Measurements from ENCODE around the gene HAPLN3.

HAPLN3 gene

GRCh38 chr15:88839961-88840360 lies 55.4 kb downstream of the HAPLN3 start:
- no peaks in the 10 kb centered on the region for H3K9me2 ChIP-seq (replicated peaks; ENCODE audit: low read depth, low read length)
- H3K9me3 ChIP-seq (ENCODE audit: insufficient read depth, low read depth, low read length) = no peaks in the 10 kb centered on the region
- H3K79me2 ChIP-seq (ENCODE audit: insufficient read depth, low read length) = no peaks in the 10 kb centered on the region
- H2AFZ ChIP-seq (ENCODE audit: low read length) = no peak overlapping the region
- no peaks in the 10 kb centered on the region for H3K36me3 ChIP-seq (ENCODE audit: insufficient read depth, low read length)
- H3K4me3 ChIP-seq (ENCODE audit: low read length, poor library complexity, severe bottlenecking) = no peak overlapping the region
- H3F3A ChIP-seq (ENCODE audit: low read depth) = no peaks in the 10 kb centered on the region
- H3K4me2 ChIP-seq (ENCODE audit: low read depth, low read length, poor library complexity, severe bottlenecking) = no peak overlapping the region
- no peaks in the 10 kb centered on the region for H3K27me3 ChIP-seq (ENCODE audit: insufficient read depth, low read length, poor library complexity, severe bottlenecking)
- TF ChIP-seq CTCF (conservative IDR thresholded peaks at IDR 0.05; ENCODE audit: low read length) = no peak
- TF ChIP-seq EZH2phosphoT487 (IDR thresholded peaks at IDR 0.05; ENCODE audit: borderline replicate concordance) = no peak
- no peak overlapping the region for H3K9ac ChIP-seq (ENCODE audit: low read depth, low read length, poor library complexity, severe bottlenecking)
- no peaks in the 10 kb centered on the region for H4K20me1 ChIP-seq (ENCODE audit: insufficient read depth, low read length, poor library complexity, severe bottlenecking)
- H3K4me1 ChIP-seq (ENCODE audit: insufficient read depth, low read length, poor library complexity, severe bottlenecking) = peaks cover 5% of the 10 kb centered on the region

GRCh38 chr15:88839146-88839545 lies 56.2 kb downstream of the HAPLN3 start:
- Histone ChIP-seq H3K27me3 (ENCODE audit: insufficient read depth, low read length, poor library complexity, severe bottlenecking) (no peaks in the 10 kb centered on the region), H2AFZ (ENCODE audit: low read length) (no peak overlapping the region), H4K20me1 (ENCODE audit: insufficient read depth, low read length, poor library complexity, severe bottlenecking) (no peaks in the 10 kb centered on the region), H3K9me2 (replicated peaks; ENCODE audit: low read depth, low read length) (no peaks in the 10 kb centered on the region), H3K4me2 (ENCODE audit: low read depth, low read length, poor library complexity, severe bottlenecking) (no peak overlapping the region), H3F3A (ENCODE audit: low read depth) (no peaks in the 10 kb centered on the region), H3K4me1 (ENCODE audit: insufficient read depth, low read length, poor library complexity, severe bottlenecking) (no peaks in the 10 kb centered on the region), H3K9ac (ENCODE audit: low read depth, low read length, poor library complexity, severe bottlenecking) (no peak overlapping the region), H3K4me3 (ENCODE audit: low read length, poor library complexity, severe bottlenecking) (no peak overlapping the region), H3K36me3 (ENCODE audit: insufficient read depth, low read length) (no peaks in the 10 kb centered on the region), H3K79me2 (ENCODE audit: insufficient read depth, low read length) (no peaks in the 10 kb centered on the region), H3K9me3 (ENCODE audit: insufficient read depth, low read depth, low read length) (no peaks in the 10 kb centered on the region)
- TF ChIP-seq EZH2phosphoT487 (IDR thresholded peaks at IDR 0.05; ENCODE audit: borderline replicate concordance) = no peak
- no peak for TF ChIP-seq CTCF (conservative IDR thresholded peaks at IDR 0.05; ENCODE audit: low read length)

GRCh38 chr15:88838667-88839066 lies 56.7 kb downstream of the HAPLN3 start:
- H3K79me2 ChIP-seq (ENCODE audit: insufficient read depth, low read length) = no peaks in the 10 kb centered on the region
- no peaks in the 10 kb centered on the region for H4K20me1 ChIP-seq (ENCODE audit: insufficient read depth, low read length, poor library complexity, severe bottlenecking)
- no peaks in the 10 kb centered on the region for H3K27me3 ChIP-seq (ENCODE audit: insufficient read depth, low read length, poor library complexity, severe bottlenecking)
- no peaks in the 10 kb centered on the region for H3K9me2 ChIP-seq (replicated peaks; ENCODE audit: low read depth, low read length)
- H3K36me3 ChIP-seq (ENCODE audit: insufficient read depth, low read length) = no peaks in the 10 kb centered on the region
- H3K4me3 ChIP-seq (ENCODE audit: low read length, poor library complexity, severe bottlenecking) = no peak overlapping the region
- no peak overlapping the region for H3K9ac ChIP-seq (ENCODE audit: low read depth, low read length, poor library complexity, severe bottlenecking)
- no peak overlapping the region for H3K4me2 ChIP-seq (ENCODE audit: low read depth, low read length, poor library complexity, severe bottlenecking)
- H3K4me1 ChIP-seq (ENCODE audit: insufficient read depth, low read length, poor library complexity, severe bottlenecking) = no peaks in the 10 kb centered on the region
- H3K9me3 ChIP-seq (ENCODE audit: insufficient read depth, low read depth, low read length) = no peaks in the 10 kb centered on the region
- no peak overlapping the region for H2AFZ ChIP-seq (ENCODE audit: low read length)
- TF ChIP-seq CTCF (conservative IDR thresholded peaks at IDR 0.05; ENCODE audit: low read length) (no peak), EZH2phosphoT487 (IDR thresholded peaks at IDR 0.05; ENCODE audit: borderline replicate concordance) (no peak)
- H3F3A ChIP-seq (ENCODE audit: low read depth) = no peaks in the 10 kb centered on the region
